Kidney epithelial cell (primary cell): ENCODE data around the gene PBX1. TPM values are rescaled to one million over a fixed set of nuclear protein-coding genes. Genes with fewer than 3 reads are reported as not detected.

ENCODE experiments used
- DNase-seq: peaks from one replicate; pipeline ENCODE4 v3.0.0-alpha.2; 2010; ENCODE audit warnings: low read depth
- H3K27me3 ChIP-seq: 2 replicates; pipeline ENCODE4 v1.6.0; 2011; ENCODE audit warnings: low read length; ENCODE audit not compliant: control insufficient read depth, insufficient read depth
- H3K36me3 ChIP-seq: 2 replicates; pipeline ENCODE4 v1.5.1; 2011; ENCODE audit warnings: low read length; ENCODE audit not compliant: control insufficient read depth, insufficient read depth
- H3K4me3 ChIP-seq: 2 replicates; pipeline ENCODE4 v1.5.1; 2011; ENCODE audit warnings: low read depth, mild to moderate bottlenecking, control low read depth, low read length
- total RNA-seq: library from RNA; depleted of rRNA; stranded (reverse); fragments of >200 nt; gene quantifications from 2 replicates; pipeline ENCODE4 v1.2.3, GENCODE V29; 2015
- TF ChIP-seq, protein P1 (sequence below): IDR thresholded peaks from 2 replicates; pipeline ENCODE4 v1.5.1; 2011; ENCODE audit warnings: mild to moderate bottlenecking, moderate library complexity, low read length, control low read depth, inconsistent platforms; ENCODE audit not compliant: insufficient read depth, poor library complexity, severe bottlenecking

Gene PBX1
- total RNA-seq, 1 donor from 2014 or later, result 5.7 TPM

DNA sequence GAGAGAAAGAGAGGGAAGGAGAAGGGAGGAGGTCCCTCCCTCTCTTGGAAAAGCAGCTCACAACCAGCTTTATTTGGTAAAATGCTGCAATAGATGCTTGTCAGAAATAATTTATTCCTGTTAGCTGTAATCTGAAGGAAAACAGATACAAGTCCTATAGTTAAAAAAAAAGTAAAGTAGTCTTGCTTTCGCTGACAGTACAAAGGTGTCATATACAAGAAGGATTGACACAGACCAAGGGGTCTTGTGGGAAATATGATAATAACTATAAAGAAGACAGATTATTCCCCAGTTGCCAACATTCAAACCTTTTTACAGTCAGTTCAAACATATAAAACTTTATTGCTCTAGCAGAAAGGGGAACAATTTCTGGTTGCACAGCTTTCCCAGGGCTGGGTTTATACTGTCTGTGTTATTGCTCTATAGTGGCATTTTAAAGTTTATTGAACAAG is 145.0 kb downstream of the PBX1 start:
- Histone ChIP-seq H3K36me3 (no peaks in the 10 kb centered on the region), H3K4me3 (no peak overlapping the region), H3K27me3 (no peaks in the 10 kb centered on the region)
- TF ChIP-seq, protein P1, sequence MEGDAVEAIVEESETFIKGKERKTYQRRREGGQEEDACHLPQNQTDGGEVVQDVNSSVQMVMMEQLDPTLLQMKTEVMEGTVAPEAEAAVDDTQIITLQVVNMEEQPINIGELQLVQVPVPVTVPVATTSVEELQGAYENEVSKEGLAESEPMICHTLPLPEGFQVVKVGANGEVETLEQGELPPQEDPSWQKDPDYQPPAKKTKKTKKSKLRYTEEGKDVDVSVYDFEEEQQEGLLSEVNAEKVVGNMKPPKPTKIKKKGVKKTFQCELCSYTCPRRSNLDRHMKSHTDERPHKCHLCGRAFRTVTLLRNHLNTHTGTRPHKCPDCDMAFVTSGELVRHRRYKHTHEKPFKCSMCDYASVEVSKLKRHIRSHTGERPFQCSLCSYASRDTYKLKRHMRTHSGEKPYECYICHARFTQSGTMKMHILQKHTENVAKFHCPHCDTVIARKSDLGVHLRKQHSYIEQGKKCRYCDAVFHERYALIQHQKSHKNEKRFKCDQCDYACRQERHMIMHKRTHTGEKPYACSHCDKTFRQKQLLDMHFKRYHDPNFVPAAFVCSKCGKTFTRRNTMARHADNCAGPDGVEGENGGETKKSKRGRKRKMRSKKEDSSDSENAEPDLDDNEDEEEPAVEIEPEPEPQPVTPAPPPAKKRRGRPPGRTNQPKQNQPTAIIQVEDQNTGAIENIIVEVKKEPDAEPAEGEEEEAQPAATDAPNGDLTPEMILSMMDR, result no peak
- DNase-seq, result no peak

DNA sequence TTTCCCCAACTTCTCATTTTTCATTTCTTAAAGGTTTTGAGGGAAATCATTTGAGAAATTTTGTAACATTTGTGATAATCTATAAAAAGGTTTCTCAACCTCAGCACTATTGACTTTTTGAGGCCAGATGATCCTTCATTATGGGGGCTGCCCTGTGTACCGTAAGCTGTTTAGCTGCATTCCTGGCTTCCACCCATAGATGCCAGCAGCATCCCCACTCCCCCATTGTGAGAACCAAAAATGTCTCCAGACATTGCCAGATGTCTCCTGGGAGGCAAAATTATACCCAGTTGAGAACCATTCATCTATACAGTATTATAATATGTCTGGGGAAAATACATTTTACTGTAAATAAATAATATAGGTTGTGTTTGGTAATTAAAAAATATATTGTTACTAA is 146.0 kb downstream of the PBX1 start:
- Histone ChIP-seq H3K4me3 (no peak overlapping the region), H3K27me3 (no peaks in the 10 kb centered on the region), H3K36me3 (no peaks in the 10 kb centered on the region)
- TF ChIP-seq, protein P1, result peak; percentile 5
- no peak for DNase-seq

DNA sequence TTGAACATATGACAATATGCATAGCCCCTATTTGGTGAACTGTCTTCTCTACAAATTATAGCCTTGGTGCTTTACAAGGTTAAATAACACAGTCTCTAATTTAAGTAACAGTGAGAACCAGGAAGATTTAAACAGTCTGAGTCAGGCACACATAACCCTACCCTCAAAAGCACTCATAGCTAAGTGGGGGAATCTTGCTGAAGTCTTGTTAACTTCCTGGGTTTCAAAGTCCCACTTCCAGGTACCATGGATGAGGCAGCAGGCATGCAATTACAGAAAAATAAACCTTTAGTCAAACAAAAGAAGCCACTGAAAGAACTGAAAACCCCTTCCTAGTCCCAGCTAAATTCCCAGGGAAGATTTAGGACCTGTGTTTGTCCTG is 147.6 kb downstream of the PBX1 start:
- no peak for DNase-seq
- H3K4me3 ChIP-seq, result no peak overlapping the region
- no peaks in the 10 kb centered on the region for H3K36me3 ChIP-seq
- TF ChIP-seq, protein P1, result no peak
- no peaks in the 10 kb centered on the region for H3K27me3 ChIP-seq

DNA sequence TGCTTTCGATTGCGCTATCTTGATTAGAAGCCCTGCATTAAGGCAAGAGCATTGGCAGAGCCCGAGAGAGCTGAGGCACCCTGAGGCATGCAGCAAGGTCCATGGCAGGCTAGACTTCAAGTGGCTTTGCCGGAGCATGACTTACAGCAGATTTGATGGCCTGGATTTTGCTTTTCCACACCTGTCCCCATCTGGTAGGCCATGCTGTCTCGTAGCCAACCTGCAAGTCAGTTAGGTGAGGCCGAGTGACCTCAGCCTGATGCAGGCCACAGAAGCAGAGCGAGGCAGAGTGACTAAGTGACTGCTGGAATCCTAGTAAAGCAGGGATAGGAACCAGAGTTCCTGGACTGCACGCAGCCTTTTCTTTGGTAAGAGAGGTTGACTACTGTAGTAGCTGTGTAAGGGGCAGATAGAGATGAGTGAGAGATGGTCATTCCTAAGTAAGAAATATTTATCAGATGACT is 148.9 kb downstream of the PBX1 start:
- H3K27me3 ChIP-seq, result no peaks in the 10 kb centered on the region
- no peaks in the 10 kb centered on the region for H3K36me3 ChIP-seq
- no peak for DNase-seq
- H3K4me3 ChIP-seq, result no peak overlapping the region
- TF ChIP-seq, protein P1, result no peak

DNA sequence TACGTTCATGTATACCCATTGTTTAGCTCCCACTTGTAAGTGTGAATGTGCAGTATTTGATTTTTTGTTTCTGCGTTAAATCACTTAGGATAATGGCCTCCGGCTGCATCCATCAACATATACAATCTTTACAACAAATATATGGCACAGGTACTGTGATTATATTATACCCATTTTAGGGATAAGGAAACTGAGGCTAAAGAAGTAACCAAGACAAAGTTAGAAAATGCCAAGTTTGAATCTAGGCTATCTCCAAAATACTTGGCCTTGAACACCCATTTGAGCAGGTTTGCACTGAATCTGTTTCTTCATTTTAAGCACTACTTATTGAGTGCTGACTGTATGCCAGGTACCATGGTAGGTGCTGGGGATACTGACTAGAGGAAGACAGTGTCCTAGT is 149.6 kb downstream of the PBX1 start:
- no peaks in the 10 kb centered on the region for H3K27me3 ChIP-seq
- no peak for DNase-seq
- TF ChIP-seq, protein P1, result no peak
- no peak overlapping the region for H3K4me3 ChIP-seq
- no peaks in the 10 kb centered on the region for H3K36me3 ChIP-seq

DNA sequence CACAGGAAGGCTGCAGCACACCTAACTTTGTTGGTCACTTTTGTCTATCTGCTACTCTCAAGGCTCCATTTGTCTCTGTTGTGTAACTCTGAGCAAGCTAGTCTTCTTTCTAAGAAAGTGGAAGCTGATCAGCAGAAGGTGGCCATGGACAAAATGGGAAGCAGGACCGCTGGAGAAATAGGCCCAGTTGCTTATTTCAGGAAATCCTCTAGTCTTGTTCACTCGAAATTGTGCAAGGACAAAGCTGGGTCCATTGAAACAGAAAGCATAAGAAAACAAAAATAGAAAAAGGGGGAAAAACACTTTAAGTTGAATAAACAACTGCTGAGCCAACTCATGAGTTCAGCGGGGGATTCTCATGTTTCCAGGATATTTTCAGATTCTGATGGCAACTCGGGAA is 150.1 kb downstream of the PBX1 start:
- Histone ChIP-seq H3K4me3 (no peak overlapping the region), H3K27me3 (no peaks in the 10 kb centered on the region), H3K36me3 (no peaks in the 10 kb centered on the region)
- no peak for DNase-seq
- TF ChIP-seq, protein P1, result no peak
